ENCODE data around the gene PTCH2. TPM values are rescaled to one million over a fixed set of nuclear protein-coding genes. Genes with fewer than 3 reads are reported as not detected.

The PTCH2 gene

DNA sequence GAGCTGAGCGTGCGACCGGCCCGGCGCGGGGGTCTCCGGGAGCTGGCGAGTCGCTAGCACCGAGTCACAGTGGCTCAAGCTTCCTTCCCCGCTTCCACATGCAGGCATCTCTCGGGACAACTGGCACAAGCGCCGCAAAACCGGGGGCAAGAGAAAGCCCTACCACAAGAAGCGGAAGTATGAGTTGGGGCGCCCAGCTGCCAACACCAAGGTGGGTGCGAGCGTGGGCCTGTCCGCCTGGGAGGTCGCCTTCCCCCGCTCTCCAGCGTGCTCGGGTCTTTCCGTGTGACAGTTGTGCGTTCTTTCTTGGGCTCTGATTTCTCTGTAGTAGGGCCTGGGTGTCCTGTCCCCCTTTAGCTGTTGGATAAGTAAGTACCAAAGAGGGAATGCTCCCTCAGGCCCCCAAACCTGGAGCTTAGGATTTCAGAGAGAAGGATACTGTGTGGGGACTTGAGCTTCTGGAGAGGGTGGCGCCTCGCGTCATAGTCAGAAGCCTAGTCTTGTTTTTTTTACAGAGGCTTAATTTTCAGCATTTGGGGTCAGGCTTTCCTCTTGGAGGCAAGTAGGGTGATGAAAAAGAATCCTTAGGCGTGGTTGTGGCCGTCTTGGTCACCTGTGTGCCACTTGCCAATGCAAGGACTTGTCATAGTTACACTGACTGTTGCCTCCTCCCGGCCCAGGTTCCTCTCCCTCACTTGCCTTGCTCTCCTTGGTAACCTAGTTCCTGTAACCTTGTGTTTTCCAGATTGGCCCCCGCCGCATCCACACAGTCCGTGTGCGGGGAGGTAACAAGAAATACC, 66.9 kb downstream of the PTCH2 start:
- H3K27me3 ChIP-seq (ENCODE audit: control insufficient read depth in 1 of 2, insufficient read depth in 1 of 2, low read length in 2 of 2) = no peaks in the 10 kb centered on the region
- peak overlapping the region in 1 of 2 experiments; percentile 57 for H3K23ac ChIP-seq (ENCODE audit: low read length in 2 of 2)
- peak overlapping the region; percentile 67 for H3K27ac ChIP-seq (ENCODE audit: low read length, poor library complexity, severe bottlenecking)
- H4K91ac ChIP-seq (ENCODE audit: low read length) = no peak overlapping the region
- peak overlapping the region in 1 of 2 experiments; percentile 82 for H3K18ac ChIP-seq (ENCODE audit: low read depth in 1 of 2, low read length in 2 of 2)
- H3K4ac ChIP-seq (ENCODE audit: low read depth in 1 of 2, low read length in 2 of 2) = peak overlapping the region; percentile 41 to 90
- H3K36me3 ChIP-seq (ENCODE audit: control insufficient read depth in 1 of 2, insufficient read depth in 2 of 2, low read depth in 1 of 2, low read length in 2 of 2) = peaks cover 43 to 48% of the 10 kb centered on the region in 2 experiments
- H2BK15ac ChIP-seq (ENCODE audit: low read depth, poor library complexity, severe bottlenecking) = no peak overlapping the region
- H3K9me3 ChIP-seq (ENCODE audit: control insufficient read depth, low read length) = no peaks in the 10 kb centered on the region
- peak overlapping the region; percentile 42 for H2AK5ac ChIP-seq (ENCODE audit: low read length, severe bottlenecking)
- H2AFZ ChIP-seq (ENCODE audit: low read depth, low read length) = no peak overlapping the region
- H2BK120ac ChIP-seq (ENCODE audit: low read depth, low read length) = peak overlapping the region; percentile 51
- peak overlapping the region; percentile 96 for H3K9ac ChIP-seq (ENCODE audit: low read length)
- H3K4me3 ChIP-seq (ENCODE audit: insufficient read depth in 1 of 2, low read depth in 1 of 2, low read length in 2 of 2) = peak overlapping the region; percentile 81 to 87
- peak overlapping the region in 1 of 2 experiments; percentile 55 for H2BK12ac ChIP-seq (ENCODE audit: low read length in 2 of 2)
- H3K79me1 ChIP-seq (replicated peaks; ENCODE audit: low read length, poor library complexity, severe bottlenecking) = peaks cover 2% of the 10 kb centered on the region
- H4K8ac ChIP-seq (ENCODE audit: low read length) = peak overlapping the region; percentile 45
- H3K4me1 ChIP-seq (ENCODE audit: control insufficient read depth, insufficient read depth, low read depth, low read length) = peaks cover 18% of the 10 kb centered on the region
- peak overlapping the region in 1 of 2 experiments; percentile 88 for H3K14ac ChIP-seq (ENCODE audit: low read length in 2 of 2)
- WGBS = 3% methylated on average over 35 of the region's 36 CpGs
- DNase-seq = peak; percentile 40
- H3K4me2 ChIP-seq (ENCODE audit: low read length, poor library complexity, severe bottlenecking) = peak overlapping the region; percentile 78
- no peak overlapping the region for H2BK5ac ChIP-seq (ENCODE audit: low read depth, low read length, poor library complexity, severe bottlenecking)

GRCh38 chr1:44775078-44775929, 67.7 kb downstream of the PTCH2 start, which contains the start of gene RPS8:
RPS8 (plus strand) TSS chr1:44775540; CDS start chr1:44775597, 57 bp downstream.
- Histone ChIP-seq H2AK5ac (ENCODE audit: low read length, severe bottlenecking) (peak within 1 kb of the TSS; percentile 42), H3K4ac (ENCODE audit: low read depth in 1 of 2, low read length in 2 of 2) (peak within 1 kb of the TSS; percentile 86 to 100)

More at GRCh38 chr1:44775078-44775929, 67.7 kb downstream of the PTCH2 start, which contains the start of gene RPS8:
- Histone ChIP-seq H3K18ac (ENCODE audit: low read depth in 1 of 2, low read length in 2 of 2) (peak within 1 kb of the TSS; percentile 92 to 95), H3K4me3 (ENCODE audit: insufficient read depth in 1 of 2, low read depth in 1 of 2, low read length in 2 of 2) (peak within 1 kb of the TSS; percentile 81 to 87), H3K14ac (ENCODE audit: low read length in 2 of 2) (peak within 1 kb of the TSS in 1 of 2 experiments; percentile 88), H3K27me3 (ENCODE audit: control insufficient read depth in 1 of 2, insufficient read depth in 1 of 2, low read length in 2 of 2) (no peaks in the 10 kb centered on the region), H3K36me3 (ENCODE audit: control insufficient read depth in 1 of 2, insufficient read depth in 2 of 2, low read depth in 1 of 2, low read length in 2 of 2) (peaks cover 36 to 40% of the 10 kb centered on the region in 2 experiments), H4K91ac (ENCODE audit: low read length) (peak within 1 kb of the TSS; percentile 62), H3K27ac (ENCODE audit: low read length, poor library complexity, severe bottlenecking) (peak within 1 kb of the TSS; percentile 83), H3K9ac (ENCODE audit: low read length) (peak within 1 kb of the TSS; percentile 96), H2BK12ac (ENCODE audit: low read length in 2 of 2) (peak within 1 kb of the TSS in 1 of 2 experiments; percentile 29), H3K4me2 (ENCODE audit: low read length, poor library complexity, severe bottlenecking) (peak within 1 kb of the TSS; percentile 78), H2BK5ac (ENCODE audit: low read depth, low read length, poor library complexity, severe bottlenecking) (peak within 1 kb of the TSS; percentile 87), H3K4me1 (ENCODE audit: control insufficient read depth, insufficient read depth, low read depth, low read length) (peaks cover 18% of the 10 kb centered on the region), H2BK15ac (ENCODE audit: low read depth, poor library complexity, severe bottlenecking) (no peak within 1 kb of the TSS), H3K9me3 (ENCODE audit: control insufficient read depth, low read length) (no peaks in the 10 kb centered on the region), H2AFZ (ENCODE audit: low read depth, low read length) (peak within 1 kb of the TSS; percentile 91), H4K8ac (ENCODE audit: low read length) (peak within 1 kb of the TSS; percentile 99), H3K23ac (ENCODE audit: low read length in 2 of 2) (peak within 1 kb of the TSS in 1 of 2 experiments; percentile 57), H3K79me1 (replicated peaks; ENCODE audit: low read length, poor library complexity, severe bottlenecking) (peaks cover 2% of the 10 kb centered on the region), H2BK120ac (ENCODE audit: low read depth, low read length) (peak within 1 kb of the TSS; percentile 56)
- DNase-seq = peak; percentile 96
- under 1% methylated on average over 65 of the region's 65 CpGs for WGBS

Small RNAs within 50 kb of the gene (small RNA-seq; reads per million reads assigned to genes)
- gene AL136380.1 (ENCODE audit: low read depth) (not detected), gene SNORD38A (ENCODE audit: low read depth) (1,400 reads per million, percentile 97 among the genes with 10 or more reads in this experiment), gene SNORD38B (ENCODE audit: low read depth) (not detected), gene SNORD46 (ENCODE audit: low read depth) (265 reads per million, percentile 95 among the genes with 10 or more reads in this experiment), gene SNORD55 (ENCODE audit: low read depth) (not detected)
